Body of pancreas (tissue), 4 donors: ENCODE measurements around the gene APOL1. TPM values are rescaled to one million over a fixed set of nuclear protein-coding genes. Genes with fewer than 3 reads are reported as not detected.

Experiments
- ATAC-seq: fragments of 150-250 bp; one replicate; pipeline ENCODE4 v1.9.1; 2016
- DNase-seq, 4 donors: peaks; one replicate each; pipeline ENCODE4 v3.0.0-alpha.2; 2019
- H3K27ac ChIP-seq, 4 donors: fragments of 200-600 bp; sonication (generic); 1 replicate in 3 of 4; 2 replicates in 1 of 4; pipeline versions ENCODE4 v1.5.1 to v1.6.1; 2016 to 2019; ENCODE audit warnings: mild to moderate bottlenecking in 1 of 4, mixed read lengths in 1 of 4, moderate library complexity in 1 of 4
- H3K27me3 ChIP-seq, 2 donors: fragments of 200-600 bp; sonication (generic); one replicate each; pipeline ENCODE4 v1.6.0; 2016; ENCODE audit warnings: mild to moderate bottlenecking in 1 of 2
- H3K36me3 ChIP-seq, 2 donors: fragments of 200-600 bp; sonication (generic); replicated peaks in 1 of 2; 2 replicates each; pipeline ENCODE4 v1.5.1; 2016; ENCODE audit warnings: low read depth in 2 of 2; ENCODE audit not compliant: insufficient read depth in 1 of 2
- H3K4me1 ChIP-seq: fragments of 200-600 bp; sonication (generic); one replicate; pipeline ENCODE4 v1.6.0; 2016
- H3K4me3 ChIP-seq, 2 donors: fragments of 200-600 bp; sonication (generic); 1 replicate in 1 of 2; 2 replicates in 1 of 2; pipeline ENCODE4 v1.5.1; 2016 to 2019
- H3K9me3 ChIP-seq, 3 donors: fragments of 200-600 bp; sonication (generic); 1 replicate in 2 of 3; 2 replicates in 1 of 3; pipeline ENCODE4 v1.5.1; 2016
- CTCF ChIP-seq, 7 experiments: fragments of 450-650 bp in 4 of 7; fragments of 200-600 bp in 3 of 7; sonication (generic) in 3 of 7; IDR thresholded peaks; one replicate each; pipeline ENCODE4 v1.5.1; 2016 to 2019; ENCODE audit warnings: antibody characterized with exemption in 7 of 7
- POLR2A ChIP-seq, 3 donors: fragments of 450-650 bp; IDR thresholded peaks; one replicate each; pipeline ENCODE4 v1.6.1; 2016; ENCODE audit warnings: antibody characterized with exemption in 3 of 3, mild to moderate bottlenecking in 2 of 3
- WGBS, 2 donors: methylation state at CpG; one replicate each; pipeline ENCODE4 v1.1.5; 2017; 5-methylcytosine and 5-hydroxymethylcytosine counted together
- intact Hi-C: fragments of 100-400 bp; cut with DNase I; formaldehyde crosslinking; loops from one replicate; pipeline ENCODE4 v1.15.1; 2023
- total RNA-seq, 2 donors: library from RNA; depleted of rRNA; stranded (reverse); fragments of >200 nt; gene quantifications; one replicate each; pipeline ENCODE4 v1.1.0, GENCODE V29; 2016

The APOL1 gene
- total RNA-seq, 2 donors from 2014 or later: 5.2 to 11.9 TPM

GRCh38 chr22:36277482-36278291 is 24.8 kb downstream of the APOL1 start:
- intact Hi-C loops: no loop called here
- TF ChIP-seq CTCF (IDR thresholded peaks at IDR 0.05): peak; percentile 59 to 70 (median 67)
- TF ChIP-seq POLR2A (IDR thresholded peaks at IDR 0.05): no peak
- no peak overlapping the region for H3K4me3 ChIP-seq
- H3K27ac ChIP-seq: peak overlapping the region in 1 of 4 donors; percentile 32
- no peaks in the 10 kb centered on the region for H3K9me3 ChIP-seq
- 22 to 30% methylated on average over 11 to 18 of the region's 18 CpGs for WGBS, 2 donors
- peak; percentile 64 to 69 (median 66) for DNase-seq
- no peaks in the 10 kb centered on the region for H3K27me3 ChIP-seq
- ATAC-seq: peak; percentile 85
- peaks cover 9% of the 10 kb centered on the region for H3K4me1 ChIP-seq
- peaks cover 16 to 17% of the 10 kb centered on the region in 2 donors for H3K36me3 ChIP-seq

- Histone ChIP-seq H3K4me1 (peaks cover 9% of the 10 kb centered on the region), H3K36me3 (peaks cover 23 to 27% of the 10 kb centered on the region in 2 donors), H3K27me3 (no peaks in the 10 kb centered on the region), H3K27ac (no peak overlapping the region), H3K4me3 (no peak overlapping the region), H3K9me3 (no peaks in the 10 kb centered on the region)
- DNase-seq (no peak), ATAC-seq (no peak)
- TF ChIP-seq CTCF (IDR thresholded peaks at IDR 0.05): no peak
- TF ChIP-seq POLR2A (IDR thresholded peaks at IDR 0.05): no peak
- 74 to 80% methylated on average over 8 of the region's 8 CpGs for WGBS, 2 donors
- intact Hi-C loops: no loop called here
Observed at GRCh38 chr22:36279219-36279666, 26.3 kb downstream of the APOL1 start.

GRCh38 chr22:36280379-36280778 is 27.4 kb downstream of the APOL1 start:
- H3K9me3 ChIP-seq: no peaks in the 10 kb centered on the region
- no peak overlapping the region for H3K27ac ChIP-seq
- 76 to 79% methylated on average over 8 of the region's 8 CpGs for WGBS, 2 donors
- H3K27me3 ChIP-seq: no peaks in the 10 kb centered on the region
- peaks cover 9% of the 10 kb centered on the region for H3K4me1 ChIP-seq
- ATAC-seq: no peak
- H3K4me3 ChIP-seq: no peak overlapping the region
- DNase-seq: no peak
- intact Hi-C loops: no loop called here
- H3K36me3 ChIP-seq: peaks cover 33 to 38% of the 10 kb centered on the region in 2 donors
- TF ChIP-seq POLR2A (IDR thresholded peaks at IDR 0.05) (no peak), CTCF (IDR thresholded peaks at IDR 0.05) (no peak)

DNA sequence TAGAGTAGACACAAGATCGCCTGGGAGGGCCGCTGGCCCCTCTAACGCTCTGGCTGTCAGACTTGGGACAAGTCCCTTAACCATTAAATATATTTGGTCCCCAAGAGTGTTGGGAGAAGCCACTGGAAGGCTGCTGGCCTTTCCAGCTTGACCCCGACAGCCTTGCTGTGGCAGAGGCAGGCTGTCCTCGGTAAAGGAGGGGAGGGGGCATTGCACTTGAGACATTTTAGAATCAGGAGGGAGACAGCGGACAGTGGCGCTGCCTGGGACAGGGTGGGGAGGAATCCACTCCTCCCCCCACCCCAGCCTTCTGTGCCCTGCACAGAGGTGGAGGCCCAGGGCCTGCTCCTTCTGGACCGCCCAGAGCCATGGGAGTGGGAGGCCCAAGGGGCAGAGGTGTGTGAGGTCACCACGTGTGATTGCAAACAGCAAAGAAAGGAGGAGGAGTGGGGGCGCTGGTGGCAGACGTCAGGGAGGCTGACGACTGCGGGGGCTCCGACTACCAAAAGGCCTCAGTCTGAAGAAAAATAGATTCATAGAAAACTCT is 28.9 kb downstream of the APOL1 start:
- H3K4me1 ChIP-seq: peaks cover 9% of the 10 kb centered on the region
- TF ChIP-seq POLR2A (IDR thresholded peaks at IDR 0.05) (no peak), CTCF (IDR thresholded peaks at IDR 0.05) (no peak)
- intact Hi-C loops: no loop called here

More for the DNA sequence above, 28.9 kb downstream of the APOL1 start:
- H3K27me3 ChIP-seq: no peaks in the 10 kb centered on the region
- DNase-seq (no peak), ATAC-seq (no peak)
- no peak overlapping the region for H3K4me3 ChIP-seq
- H3K9me3 ChIP-seq: no peaks in the 10 kb centered on the region
- 75 to 89% methylated on average over 14 of the region's 14 CpGs for WGBS, 2 donors
- peaks cover 43 to 50% of the 10 kb centered on the region in 2 donors for H3K36me3 ChIP-seq
- H3K27ac ChIP-seq: no peak overlapping the region
